ENCODE data around the gene SPN. TPM values are rescaled to one million over a fixed set of nuclear protein-coding genes. Genes with fewer than 3 reads are reported as not detected.
"Not testable (repeated sequence)": the region's sequence is repeated elsewhere in the genome, so short reads cannot be mapped to it uniquely, and the experiment has no call there.

Gene SPN
- total RNA-seq, 1 donor from 2014 or later = 258 TPM

DNA sequence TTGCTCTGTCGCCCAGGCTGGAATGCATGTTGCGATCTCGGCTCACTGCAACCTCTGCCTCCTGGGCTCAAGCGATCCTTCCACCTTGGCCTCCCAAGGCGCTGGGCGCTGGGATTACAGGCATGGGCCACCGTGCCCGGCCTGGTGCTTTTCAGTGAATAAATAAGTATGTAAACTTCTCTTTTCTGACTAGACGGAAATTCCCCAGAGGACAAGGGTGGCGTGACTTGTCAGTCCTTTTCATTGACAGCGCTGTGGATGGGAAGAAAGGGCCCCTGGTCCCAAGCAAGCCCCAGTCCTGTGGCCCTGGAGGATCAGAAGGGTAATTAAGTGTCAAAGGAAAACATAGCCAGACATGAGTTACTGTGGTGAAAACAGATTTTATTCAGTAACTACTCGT lies 9.6 kb upstream of the SPN start:
- Mint-ChIP-seq H3K9me3 (no peaks in the 10 kb centered on the region), H3K27me3 (ENCODE audit: low read depth) (no peaks in the 10 kb centered on the region), H3K4me3 (ENCODE audit: low read depth) (no peak overlapping the region), H3K4me1 (ENCODE audit: low read depth) (peaks cover 11% of the 10 kb centered on the region), H3K27ac (no peak overlapping the region), H3K36me3 (ENCODE audit: low read depth) (no peaks in the 10 kb centered on the region)
- DNase-seq (ENCODE audit: low spot score) = no peak
- intact Hi-C loops (cut with micrococcal nuclease) = no loop called here

DNA sequence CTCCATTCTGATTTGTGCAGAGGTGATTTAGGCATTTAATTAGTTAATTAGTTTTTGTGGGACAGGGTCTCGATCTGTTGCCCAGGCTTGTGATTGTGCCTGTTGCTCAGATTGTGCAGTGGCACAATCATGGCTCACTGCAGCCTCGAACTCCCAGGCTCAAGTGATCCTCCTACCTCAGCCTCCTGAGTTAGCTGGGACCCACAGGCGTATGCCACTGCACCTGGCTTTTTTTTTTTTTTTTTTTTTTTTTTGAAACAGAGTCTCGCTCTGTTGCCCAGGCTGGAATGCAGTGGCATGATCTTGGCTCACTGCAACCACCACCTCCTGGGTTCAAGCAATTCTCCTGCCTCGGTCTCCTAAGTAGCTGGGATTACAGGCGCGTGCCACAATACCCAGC lies 9.2 kb upstream of the SPN start:
- H3K9me3 Mint-ChIP-seq; H3K4me3 Mint-ChIP-seq (ENCODE audit: low read depth); intact Hi-C loops (cut with micrococcal nuclease); H3K27ac Mint-ChIP-seq; DNase-seq (ENCODE audit: low spot score); H3K36me3 Mint-ChIP-seq (ENCODE audit: low read depth); H3K27me3 Mint-ChIP-seq (ENCODE audit: low read depth): not testable (repeated sequence)
- peaks cover 11% of the 10 kb centered on the region for H3K4me1 Mint-ChIP-seq (ENCODE audit: low read depth)

DNA sequence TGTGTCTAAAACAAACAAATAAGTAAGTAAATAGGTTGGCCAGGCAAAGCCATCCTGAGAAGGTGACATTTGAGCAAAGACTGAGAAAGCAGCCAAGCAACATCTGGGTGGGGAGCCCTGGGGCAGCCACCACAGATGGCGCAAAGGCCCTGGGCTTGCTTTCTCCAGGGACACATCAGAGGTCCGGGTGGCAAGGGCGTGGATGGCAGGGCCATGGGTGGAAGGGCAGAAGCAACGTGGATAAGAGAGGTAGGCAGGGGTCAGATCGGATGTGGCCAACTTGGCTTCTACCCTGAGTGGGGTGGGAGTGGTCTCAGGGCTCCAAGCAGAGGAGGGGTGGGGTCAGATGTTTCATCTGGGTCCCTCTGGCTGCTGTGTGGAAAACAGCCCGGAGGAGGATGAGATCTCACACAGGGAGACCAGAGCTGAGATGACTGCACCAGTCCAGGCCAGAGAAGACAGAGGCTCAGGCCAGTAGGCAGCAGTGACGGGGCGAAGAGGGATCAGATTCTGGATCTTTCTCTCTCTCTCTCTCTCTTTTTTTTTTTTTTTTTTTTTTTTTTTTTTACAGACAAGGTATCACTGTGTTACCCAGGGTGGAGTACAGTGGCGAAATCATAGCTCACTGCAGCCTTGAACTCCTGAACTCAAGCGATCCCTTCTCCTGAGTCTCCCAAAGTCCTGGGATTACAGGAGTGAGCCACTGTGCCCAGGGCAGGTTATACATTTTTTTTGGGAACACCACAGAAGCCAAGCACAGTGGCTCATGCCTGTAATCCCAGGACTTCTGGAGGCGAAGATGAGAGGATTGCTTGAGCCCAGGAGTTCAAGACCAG lies 6.1 kb upstream of the SPN start:
- intact Hi-C loops (cut with micrococcal nuclease) = no loop called here
- DNase-seq (ENCODE audit: low spot score) = no peak
- Mint-ChIP-seq H3K9me3 (no peaks in the 10 kb centered on the region), H3K36me3 (ENCODE audit: low read depth) (no peaks in the 10 kb centered on the region), H3K4me1 (ENCODE audit: low read depth) (peaks cover 14% of the 10 kb centered on the region), H3K27me3 (ENCODE audit: low read depth) (no peaks in the 10 kb centered on the region), H3K27ac (no peak overlapping the region), H3K4me3 (ENCODE audit: low read depth) (no peak overlapping the region)

DNA sequence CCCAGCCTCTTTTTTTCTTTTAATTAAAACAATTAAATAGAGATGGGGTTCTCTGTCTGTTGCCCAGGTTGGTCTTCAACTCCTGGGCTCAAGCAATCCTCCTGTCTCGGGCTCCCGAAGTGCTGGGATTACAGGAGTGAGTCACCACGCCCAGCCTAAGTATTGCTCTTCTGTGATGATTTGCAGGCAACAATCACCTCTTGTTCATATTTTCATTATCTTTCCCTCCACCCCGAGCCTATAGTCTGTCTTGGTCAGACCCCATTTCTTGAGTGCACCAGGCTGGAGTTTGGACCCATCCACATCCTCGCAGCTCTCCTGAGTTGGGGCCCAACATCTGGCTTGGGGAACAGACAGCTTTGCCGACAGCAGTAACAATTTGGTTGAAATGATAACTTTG lies 4.3 kb upstream of the SPN start:
- Mint-ChIP-seq H3K27me3 (ENCODE audit: low read depth) (no peaks in the 10 kb centered on the region), H3K36me3 (ENCODE audit: low read depth) (peaks cover 6% of the 10 kb centered on the region), H3K4me3 (ENCODE audit: low read depth) (no peak overlapping the region), H3K9me3 (no peaks in the 10 kb centered on the region), H3K27ac (no peak overlapping the region), H3K4me1 (ENCODE audit: low read depth) (peaks cover 21% of the 10 kb centered on the region)
- no peak for DNase-seq (ENCODE audit: low spot score)
- intact Hi-C loops (cut with micrococcal nuclease) = no loop called here

DNA sequence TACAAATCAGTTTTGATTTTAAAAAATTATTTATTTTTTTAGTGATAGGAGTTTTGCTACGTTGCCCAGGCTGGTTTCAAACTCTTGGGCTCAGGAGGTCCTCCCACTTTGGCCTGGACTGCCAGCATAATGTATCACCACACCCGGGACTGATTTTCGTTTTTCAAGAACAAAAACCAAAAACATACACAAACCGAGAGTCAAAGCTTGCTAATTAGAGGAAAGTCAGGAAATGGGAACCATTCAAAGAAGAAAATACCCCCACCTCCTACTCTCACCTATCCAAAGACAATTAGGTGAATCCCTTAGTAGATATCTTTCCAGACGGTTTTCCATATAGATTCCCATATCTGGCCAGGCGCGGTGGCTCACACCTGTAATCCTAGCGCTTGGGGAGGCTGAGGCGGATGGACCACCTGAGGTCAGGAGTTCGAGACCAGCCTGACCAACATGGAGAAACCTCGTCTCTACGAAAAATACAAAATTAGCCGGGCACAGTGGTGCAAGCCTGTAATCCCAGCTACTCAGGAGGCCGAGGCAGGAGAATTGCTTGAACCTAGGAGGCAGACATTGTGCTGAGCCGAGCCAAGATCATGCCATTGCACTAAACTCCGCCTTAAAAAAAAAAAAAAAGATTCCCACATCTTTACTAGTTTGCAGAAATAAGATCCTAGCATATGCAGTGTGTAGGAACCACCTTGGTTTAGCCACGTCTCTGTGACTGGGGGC lies 883 bp upstream of the SPN start:
- Mint-ChIP-seq H3K27me3 (ENCODE audit: low read depth) (no peaks in the 10 kb centered on the region), H3K9me3 (no peaks in the 10 kb centered on the region), H3K27ac (peak overlapping the region; percentile 93), H3K4me3 (ENCODE audit: low read depth) (peak overlapping the region; percentile 94), H3K36me3 (ENCODE audit: low read depth) (peaks cover 41% of the 10 kb centered on the region), H3K4me1 (ENCODE audit: low read depth) (peaks cover 37% of the 10 kb centered on the region)
- no peak for DNase-seq (ENCODE audit: low spot score)
- intact Hi-C loops (cut with micrococcal nuclease) = loop anchor here (5.0 kb wide), 2 partner anchors 35 to 50 kb away; no protein-coding TSS in a partner anchor

DNA sequence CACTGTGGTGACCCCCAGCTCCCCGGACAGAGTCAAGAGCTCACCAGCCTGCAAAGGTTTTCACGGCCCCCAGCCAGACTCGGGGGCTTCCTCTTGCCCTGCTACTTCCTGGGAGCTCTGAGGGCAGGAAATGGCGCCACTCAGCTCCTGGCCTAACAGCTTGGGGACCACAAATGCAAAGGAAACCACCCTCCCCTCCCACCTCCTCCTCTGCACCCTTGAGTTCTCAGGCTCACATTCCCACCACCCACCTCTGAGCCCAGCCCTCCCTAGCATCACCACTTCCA lies 375 bp upstream of the SPN start:
- peaks cover 37% of the 10 kb centered on the region for H3K4me1 Mint-ChIP-seq (ENCODE audit: low read depth)

DNA sequence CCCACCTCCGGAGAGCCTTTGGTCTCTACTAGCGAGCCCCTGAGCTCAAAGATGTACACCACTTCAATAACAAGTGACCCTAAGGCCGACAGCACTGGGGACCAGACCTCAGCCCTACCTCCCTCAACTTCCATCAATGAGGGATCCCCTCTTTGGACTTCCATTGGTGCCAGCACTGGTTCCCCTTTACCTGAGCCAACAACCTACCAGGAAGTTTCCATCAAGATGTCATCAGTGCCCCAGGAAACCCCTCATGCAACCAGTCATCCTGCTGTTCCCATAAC lies 702 bp downstream of the SPN start:
- H3K36me3 Mint-ChIP-seq (ENCODE audit: low read depth) = peaks cover 53% of the 10 kb centered on the region
- no peaks in the 10 kb centered on the region for H3K9me3 Mint-ChIP-seq
- H3K4me3 Mint-ChIP-seq (ENCODE audit: low read depth) = peak overlapping the region; percentile 94
- intact Hi-C loops (cut with micrococcal nuclease) = loop anchor here (2.0 to 5.0 kb wide), 4 partner anchors 15 to 69 kb away; partner anchors contain the start of gene QPRT
- peak overlapping the region; percentile 93 for H3K27ac Mint-ChIP-seq
- no peaks in the 10 kb centered on the region for H3K27me3 Mint-ChIP-seq (ENCODE audit: low read depth)
- peaks cover 40% of the 10 kb centered on the region for H3K4me1 Mint-ChIP-seq (ENCODE audit: low read depth)
- no peak for DNase-seq (ENCODE audit: low spot score)

More for the DNA sequence above, 375 bp upstream of the SPN start:
- H3K36me3 Mint-ChIP-seq (ENCODE audit: low read depth) = peaks cover 44% of the 10 kb centered on the region
- H3K27me3 Mint-ChIP-seq (ENCODE audit: low read depth) = no peaks in the 10 kb centered on the region
- no peak for DNase-seq (ENCODE audit: low spot score)
- H3K9me3 Mint-ChIP-seq = no peaks in the 10 kb centered on the region
- H3K4me3 Mint-ChIP-seq (ENCODE audit: low read depth) = peak overlapping the region; percentile 94
- peak overlapping the region; percentile 93 for H3K27ac Mint-ChIP-seq
- intact Hi-C loops (cut with micrococcal nuclease) = loop anchor here (5.0 kb wide), 2 partner anchors 35 to 50 kb away; no protein-coding TSS in a partner anchor

DNA sequence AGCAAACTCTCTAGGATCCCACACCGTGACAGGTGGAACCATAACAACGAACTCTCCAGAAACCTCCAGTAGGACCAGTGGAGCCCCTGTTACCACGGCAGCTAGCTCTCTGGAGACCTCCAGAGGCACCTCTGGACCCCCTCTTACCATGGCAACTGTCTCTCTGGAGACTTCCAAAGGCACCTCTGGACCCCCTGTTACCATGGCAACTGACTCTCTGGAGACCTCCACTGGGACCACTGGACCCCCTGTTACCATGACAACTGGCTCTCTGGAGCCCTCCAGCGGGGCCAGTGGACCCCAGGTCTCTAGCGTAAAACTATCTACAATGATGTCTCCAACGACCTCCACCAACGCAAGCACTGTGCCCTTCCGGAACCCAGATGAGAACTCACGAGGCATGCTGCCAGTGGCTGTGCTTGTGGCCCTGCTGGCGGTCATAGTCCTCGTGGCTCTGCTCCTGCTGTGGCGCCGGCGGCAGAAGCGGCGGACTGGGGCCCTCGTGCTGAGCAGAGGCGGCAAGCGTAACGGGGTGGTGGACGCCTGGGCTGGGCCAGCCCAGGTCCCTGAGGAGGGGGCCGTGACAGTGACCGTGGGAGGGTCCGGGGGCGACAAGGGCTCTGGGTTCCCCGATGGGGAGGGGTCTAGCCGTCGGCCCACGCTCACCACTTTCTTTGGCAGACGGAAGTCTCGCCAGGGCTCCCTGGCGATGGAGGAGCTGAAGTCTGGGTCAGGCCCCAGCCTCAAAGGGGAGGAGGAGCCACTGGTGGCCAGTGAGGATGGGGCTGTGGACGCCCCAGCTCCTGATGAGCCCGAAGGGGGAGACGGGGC lies 1.3 kb downstream of the SPN start:
- Mint-ChIP-seq H3K36me3 (ENCODE audit: low read depth) (peaks cover 55% of the 10 kb centered on the region), H3K27me3 (ENCODE audit: low read depth) (no peaks in the 10 kb centered on the region), H3K27ac (peak overlapping the region; percentile 93), H3K4me1 (ENCODE audit: low read depth) (peaks cover 40% of the 10 kb centered on the region), H3K4me3 (ENCODE audit: low read depth) (peak overlapping the region; percentile 94), H3K9me3 (no peaks in the 10 kb centered on the region)
- peak; percentile 28 for DNase-seq (ENCODE audit: low spot score)
- intact Hi-C loops (cut with micrococcal nuclease) = loop anchor here (2.0 to 5.0 kb wide), 4 partner anchors 14 to 70 kb away; partner anchors contain the start of gene QPRT

DNA sequence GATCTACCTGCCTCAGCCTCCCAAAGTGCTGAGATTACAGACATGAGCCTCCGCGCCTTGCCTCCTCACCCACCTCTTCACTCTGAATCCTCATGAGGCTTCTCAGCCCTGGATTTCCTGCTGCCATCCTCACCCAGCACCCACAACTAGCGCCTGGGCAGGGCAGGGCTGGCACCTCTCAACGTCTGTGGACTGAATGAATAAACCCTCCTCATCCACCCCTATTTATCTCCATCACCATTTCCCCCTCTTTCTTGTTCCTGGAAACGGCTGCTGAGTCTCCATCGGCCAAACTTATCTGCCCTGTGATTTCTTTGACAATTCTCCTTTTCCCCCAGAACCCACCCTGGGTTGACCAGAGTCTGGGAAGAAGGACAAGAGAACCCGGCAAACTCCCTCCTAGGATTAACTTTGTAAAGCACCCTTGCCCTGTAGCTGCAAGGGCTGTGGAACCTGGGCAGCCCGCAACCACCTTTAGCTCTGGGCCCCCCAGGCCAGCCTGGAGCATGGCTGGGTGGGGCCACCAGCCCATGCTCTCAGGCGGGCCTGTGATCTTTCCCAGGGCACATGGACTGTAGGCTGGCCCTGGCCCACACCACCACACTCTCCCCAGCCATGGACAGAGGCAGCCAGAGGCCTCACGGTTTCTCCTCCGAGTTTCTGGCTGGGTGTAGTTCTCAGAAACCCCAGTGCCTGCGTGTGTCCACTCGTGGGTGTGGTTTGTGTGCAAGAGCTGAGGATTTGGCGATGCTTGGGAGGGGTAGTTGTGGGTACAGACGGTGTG lies 2.4 kb downstream of the SPN start:
- Mint-ChIP-seq H3K27me3 (ENCODE audit: low read depth) (no peaks in the 10 kb centered on the region), H3K4me3 (ENCODE audit: low read depth) (peak overlapping the region; percentile 94), H3K4me1 (ENCODE audit: low read depth) (peaks cover 40% of the 10 kb centered on the region), H3K36me3 (ENCODE audit: low read depth) (peaks cover 64% of the 10 kb centered on the region), H3K9me3 (no peaks in the 10 kb centered on the region), H3K27ac (peak overlapping the region; percentile 93)
- no peak for DNase-seq (ENCODE audit: low spot score)
- intact Hi-C loops (cut with micrococcal nuclease) = loop anchor here (2.0 kb wide), 2 partner anchors 13 to 71 kb away; partner anchors contain the start of gene QPRT

DNA sequence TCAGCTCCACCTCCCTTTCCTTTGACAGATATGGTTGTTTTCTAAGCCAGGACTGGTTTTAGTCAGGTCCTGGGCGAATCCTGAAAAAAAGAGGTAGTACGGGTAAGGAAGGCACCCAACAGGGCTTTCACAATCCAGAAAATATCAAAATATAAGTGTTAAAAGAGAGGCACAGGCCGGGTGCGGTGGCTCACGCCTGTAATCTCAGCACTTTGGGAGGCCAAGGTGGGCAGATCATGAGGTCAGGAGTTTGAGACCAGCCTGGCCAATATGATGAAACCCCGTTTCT lies 4.2 kb downstream of the SPN start:
- H3K4me1 Mint-ChIP-seq (ENCODE audit: low read depth) = peaks cover 30% of the 10 kb centered on the region
- H3K27ac Mint-ChIP-seq = peak overlapping the region; percentile 93
- H3K9me3 Mint-ChIP-seq; H3K27me3 Mint-ChIP-seq (ENCODE audit: low read depth); DNase-seq (ENCODE audit: low spot score); intact Hi-C loops (cut with micrococcal nuclease): not testable (repeated sequence)
- peaks cover 77% of the 10 kb centered on the region for H3K36me3 Mint-ChIP-seq (ENCODE audit: low read depth)
- H3K4me3 Mint-ChIP-seq (ENCODE audit: low read depth) = peak overlapping the region; percentile 94

DNA sequence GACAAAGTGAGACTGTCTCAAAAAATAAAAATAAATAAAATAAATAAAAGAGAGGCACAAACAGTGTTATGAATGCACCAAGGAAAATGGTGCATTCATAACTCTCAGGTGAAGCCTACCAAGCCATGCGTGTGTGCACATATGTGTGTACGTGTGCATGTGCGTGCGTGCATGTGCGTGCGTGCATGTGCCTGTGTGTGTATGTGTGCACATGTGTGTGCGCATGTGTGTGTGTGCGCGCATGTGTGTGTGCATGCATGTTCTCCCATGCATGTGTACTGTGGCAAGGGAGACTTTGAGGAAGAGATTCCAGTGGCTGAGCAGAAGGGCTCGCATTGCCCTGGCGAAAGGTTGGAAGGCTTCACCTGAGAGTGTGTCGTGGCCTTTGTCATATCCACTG lies 4.7 kb downstream of the SPN start:
- H3K9me3 Mint-ChIP-seq = no peaks in the 10 kb centered on the region
- intact Hi-C loops (cut with micrococcal nuclease) = no loop called here
- peaks cover 27% of the 10 kb centered on the region for H3K4me1 Mint-ChIP-seq (ENCODE audit: low read depth)
- H3K36me3 Mint-ChIP-seq (ENCODE audit: low read depth) = peaks cover 81% of the 10 kb centered on the region
- peak overlapping the region; percentile 38 for H3K27ac Mint-ChIP-seq
- no peak overlapping the region for H3K4me3 Mint-ChIP-seq (ENCODE audit: low read depth)
- no peaks in the 10 kb centered on the region for H3K27me3 Mint-ChIP-seq (ENCODE audit: low read depth)
- DNase-seq (ENCODE audit: low spot score) = no peak

DNA sequence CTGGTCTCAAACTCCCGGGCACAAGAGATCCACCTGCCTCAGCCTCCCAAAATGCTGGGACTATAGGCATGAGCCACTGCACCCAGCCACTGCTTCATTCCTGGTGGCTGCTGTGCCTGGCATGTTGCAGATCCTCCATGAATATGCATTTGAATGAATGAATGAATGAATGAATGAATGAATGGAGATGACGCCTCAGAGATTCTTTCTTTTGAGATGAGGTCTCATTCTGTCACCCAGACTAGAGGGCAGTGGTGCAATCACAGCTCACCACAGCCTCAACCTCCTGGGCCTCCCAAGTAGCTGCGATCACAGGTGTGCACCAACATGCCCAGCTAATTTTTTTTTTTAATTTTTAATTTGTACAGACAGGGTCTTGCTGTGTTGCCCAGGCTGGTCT lies 5.2 kb downstream of the SPN start:
- no peak overlapping the region for H3K27ac Mint-ChIP-seq
- peaks cover 82% of the 10 kb centered on the region for H3K36me3 Mint-ChIP-seq (ENCODE audit: low read depth)
- DNase-seq (ENCODE audit: low spot score) = no peak
- H3K4me1 Mint-ChIP-seq (ENCODE audit: low read depth) = peaks cover 27% of the 10 kb centered on the region
- H3K9me3 Mint-ChIP-seq = no peaks in the 10 kb centered on the region
- no peak overlapping the region for H3K4me3 Mint-ChIP-seq (ENCODE audit: low read depth)
- H3K27me3 Mint-ChIP-seq (ENCODE audit: low read depth) = no peaks in the 10 kb centered on the region
- intact Hi-C loops (cut with micrococcal nuclease) = no loop called here

Data from activated T-helper 2 cell treated with anti-CD3 and anti-CD28 coated beads, Interferon-gamma antibody, Interleukin-2, Interleukin-4, amounts not matched to agents 10 μg/mL and 5 μg/mL and 100 μg/mL, durations not matched to agents 14 hours and 24 hours and 36 hours (primary cell).